IPS-11a (cell line): ENCODE results near the gene YTHDC2.

ENCODE experiments used
- H3K4me3 ChIP-seq: one replicate; pipeline ENCODE4 v1.5.1; 2013; ENCODE audit warnings: low read depth, low read length, control low read depth

The YTHDC2 gene

GRCh38 chr5:113519412-113519811 is 5.9 kb downstream of the YTHDC2 start:
- no peak overlapping the region for H3K4me3 ChIP-seq

- no peak overlapping the region for H3K4me3 ChIP-seq
Observed at GRCh38 chr5:113520429-113520828, 6.9 kb downstream of the YTHDC2 start.

GRCh38 chr5:113520899-113521298 is 7.4 kb downstream of the YTHDC2 start:
- H3K4me3 ChIP-seq: no peak overlapping the region

- no peak overlapping the region for H3K4me3 ChIP-seq
Observed at GRCh38 chr5:113523168-113523567, 9.7 kb downstream of the YTHDC2 start.

GRCh38 chr5:113524927-113525326 is 11.4 kb downstream of the YTHDC2 start:
- no peak overlapping the region for H3K4me3 ChIP-seq

- no peak overlapping the region for H3K4me3 ChIP-seq
Observed at GRCh38 chr5:113526421-113526820, 12.9 kb downstream of the YTHDC2 start.

GRCh38 chr5:113527746-113528145 is 14.3 kb downstream of the YTHDC2 start:
- H3K4me3 ChIP-seq: no peak overlapping the region

GRCh38 chr5:113531481-113532159 is 18.1 kb downstream of the YTHDC2 start:
- H3K4me3 ChIP-seq: no peak overlapping the region

GRCh38 chr5:113538313-113538712 is 24.8 kb downstream of the YTHDC2 start:
- H3K4me3 ChIP-seq: no peak overlapping the region

GRCh38 chr5:113546703-113547183 is 33.2 kb downstream of the YTHDC2 start:
- H3K4me3 ChIP-seq: no peak overlapping the region

GRCh38 chr5:113548396-113548795 is 34.9 kb downstream of the YTHDC2 start:
- H3K4me3 ChIP-seq: no peak overlapping the region

- H3K4me3 ChIP-seq: no peak overlapping the region
Observed at GRCh38 chr5:113552137-113552536, 38.6 kb downstream of the YTHDC2 start.

- no peak overlapping the region for H3K4me3 ChIP-seq
Observed at GRCh38 chr5:113552620-113553019, 39.1 kb downstream of the YTHDC2 start.

GRCh38 chr5:113562828-113563400 is 49.4 kb downstream of the YTHDC2 start:
- no peak overlapping the region for H3K4me3 ChIP-seq

- no peak overlapping the region for H3K4me3 ChIP-seq
Observed at GRCh38 chr5:113569396-113569795, 55.9 kb downstream of the YTHDC2 start.

GRCh38 chr5:113572716-113573115 is 59.2 kb downstream of the YTHDC2 start:
- no peak overlapping the region for H3K4me3 ChIP-seq

GRCh38 chr5:113574417-113574816 is 60.9 kb downstream of the YTHDC2 start:
- no peak overlapping the region for H3K4me3 ChIP-seq

- H3K4me3 ChIP-seq: no peak overlapping the region
Observed at GRCh38 chr5:113575074-113575473, 61.6 kb downstream of the YTHDC2 start.

- no peak overlapping the region for H3K4me3 ChIP-seq
Observed at GRCh38 chr5:113578091-113578490, 64.6 kb downstream of the YTHDC2 start.

GRCh38 chr5:113581388-113581787 is 67.9 kb downstream of the YTHDC2 start:
- H3K4me3 ChIP-seq: no peak overlapping the region

- H3K4me3 ChIP-seq: no peak overlapping the region
Observed at GRCh38 chr5:113598150-113598549, 84.7 kb downstream of the YTHDC2 start.

GRCh38 chr5:113598926-113599325 is 85.4 kb downstream of the YTHDC2 start:
- no peak overlapping the region for H3K4me3 ChIP-seq
